GM23248 (cell line): ENCODE measurements around the gene SUSD3.

ENCODE experiments used
- EZH2 ChIP-seq: fragments of 200-600 bp; sonication (generic); IDR thresholded peaks from 2 replicates; pipeline ENCODE4 v1.6.1; 2018; ENCODE audit warnings: antibody characterized with exemption, mild to moderate bottlenecking; ENCODE audit not compliant: insufficient read depth, poor library complexity, severe bottlenecking
- EZH2phosphoT487 ChIP-seq: fragments of 200-600 bp; sonication (generic); IDR thresholded peaks from 2 replicates; pipeline ENCODE4 v1.6.1; 2018; ENCODE audit warnings: antibody characterized with exemption, moderate library complexity, mild to moderate bottlenecking, low read depth; ENCODE audit not compliant: insufficient read depth

DNA sequence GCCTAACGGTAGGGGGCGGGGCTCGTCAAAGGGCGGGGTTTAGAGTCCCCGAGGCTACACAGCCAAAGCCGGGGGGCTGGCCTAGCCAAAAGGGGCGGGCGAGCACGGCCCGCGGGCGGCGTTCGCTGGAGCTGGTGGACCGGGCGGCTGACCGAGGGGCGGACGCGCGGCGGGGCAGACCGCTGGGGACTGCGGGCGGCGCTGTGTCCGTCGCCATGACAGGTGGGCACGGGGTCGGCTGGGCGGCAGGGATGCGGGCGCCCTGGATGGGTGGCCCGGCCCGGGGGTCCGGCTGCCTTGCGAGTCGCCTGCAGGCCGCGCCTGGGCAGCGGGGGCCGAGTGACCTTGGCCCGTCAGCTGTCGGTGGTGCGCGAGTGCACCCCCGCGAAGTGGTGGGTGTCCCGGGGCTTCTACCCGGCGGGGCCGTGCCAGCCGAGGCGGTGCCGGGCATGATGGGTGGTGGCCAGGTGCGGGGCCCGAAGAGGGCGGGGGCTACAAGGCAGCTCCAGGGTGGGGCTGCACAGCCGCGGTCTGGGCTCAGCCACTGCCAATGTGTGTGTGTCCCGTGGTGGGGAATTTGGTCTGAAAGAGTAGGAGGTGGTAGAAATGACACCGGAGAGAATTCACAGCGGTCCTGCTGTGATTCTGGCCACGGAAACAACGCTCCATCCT, 37.8 kb downstream of the SUSD3 start, which contains the start of gene CARD19:
- TF ChIP-seq EZH2phosphoT487 (no peak), EZH2 (no peak)
